Neuronal stem cell (in vitro differentiated cells): ENCODE data around the gene CYP46A1.

ENCODE experiments used
- DNase-seq: peaks from one replicate; pipeline ENCODE4 v3.0.0-alpha.2; 2013; ENCODE audit warnings: low spot score
- H2AFZ ChIP-seq: one replicate; pipeline ENCODE4 v1.6.1; 2013; ENCODE audit warnings: mild to moderate bottlenecking, low read length, inconsistent platforms
- H2AK5ac ChIP-seq: 2 replicates; pipeline ENCODE4 v1.6.1; 2013; ENCODE audit warnings: low read depth, mild to moderate bottlenecking, inconsistent platforms, low read length, moderate library complexity, mixed read lengths
- H2BK120ac ChIP-seq: 2 replicates; pipeline ENCODE4 v1.6.1; 2013; ENCODE audit warnings: low read depth, mild to moderate bottlenecking, inconsistent platforms, low read length, moderate library complexity, mixed read lengths
- H2BK12ac ChIP-seq: one replicate; pipeline ENCODE4 v1.6.1; 2013; ENCODE audit warnings: low read length, inconsistent platforms
- H2BK15ac ChIP-seq: 2 replicates; pipeline ENCODE4 v1.6.1; 2013; ENCODE audit warnings: mild to moderate bottlenecking, low read length, inconsistent platforms, mixed read lengths
- H2BK5ac ChIP-seq: one replicate; pipeline ENCODE4 v1.6.1; 2013; ENCODE audit warnings: inconsistent platforms, mild to moderate bottlenecking, low read length, moderate library complexity
- H3K14ac ChIP-seq: one replicate; pipeline ENCODE4 v1.6.1; 2013; ENCODE audit warnings: low read length, inconsistent platforms
- H3K18ac ChIP-seq: 2 replicates; pipeline ENCODE4 v1.6.1; 2013; ENCODE audit warnings: low read length, inconsistent platforms
- H3K23ac ChIP-seq: 2 replicates; pipeline ENCODE4 v1.6.1; 2013; ENCODE audit warnings: low read depth, mild to moderate bottlenecking, mixed read lengths, low read length, inconsistent platforms; ENCODE audit not compliant: poor library complexity
- H3K27ac ChIP-seq: replicated peaks from 3 replicates; pipeline ENCODE4 v1.5.1; 2013; ENCODE audit warnings: low read length, inconsistent platforms
- H3K27me3 ChIP-seq, 3 experiments: 2 replicates each; pipeline ENCODE4 v1.6.1; 2013; ENCODE audit warnings: low read length in 3 of 3, mild to moderate bottlenecking in 2 of 3, inconsistent platforms in 1 of 3, low read depth in 1 of 3, mixed read lengths in 1 of 3, moderate library complexity in 1 of 3; ENCODE audit not compliant: control insufficient read depth in 3 of 3, insufficient read depth in 3 of 3
- H3K36me3 ChIP-seq, 2 donors: replicated peaks in 1 of 2; 2 replicates each; pipeline ENCODE4 v1.6.1; 2013; ENCODE audit warnings: low read length in 2 of 2; ENCODE audit not compliant: control insufficient read depth in 2 of 2, insufficient read depth in 2 of 2
- H3K4ac ChIP-seq: 2 replicates; pipeline ENCODE4 v1.6.1; 2013; ENCODE audit warnings: inconsistent platforms, mild to moderate bottlenecking, low read length, moderate library complexity
- H3K4me1 ChIP-seq, 2 donors: 1 replicate in 1 of 2; 2 replicates in 1 of 2; pipeline ENCODE4 v1.6.1; 2013; ENCODE audit warnings: low read length in 2 of 2, low read depth in 1 of 2; ENCODE audit not compliant: control insufficient read depth in 2 of 2, insufficient read depth in 1 of 2
- H3K4me2 ChIP-seq: one replicate; pipeline ENCODE4 v1.6.1; 2013; ENCODE audit warnings: mild to moderate bottlenecking, low read length, inconsistent platforms; ENCODE audit not compliant: insufficient read depth, poor library complexity, severe bottlenecking
- H3K4me3 ChIP-seq, 2 donors: 2 replicates each; pipeline ENCODE4 v1.5.1; 2013; ENCODE audit warnings: low read length in 2 of 2, mild to moderate bottlenecking in 2 of 2, inconsistent platforms in 1 of 2, moderate library complexity in 1 of 2
- H3K79me1 ChIP-seq: one replicate; pipeline ENCODE4 v1.6.1; 2013; ENCODE audit warnings: low read depth, mild to moderate bottlenecking, inconsistent platforms, low read length, moderate library complexity
- H3K9ac ChIP-seq: one replicate; pipeline ENCODE4 v1.6.1; 2013; ENCODE audit warnings: mild to moderate bottlenecking, low read depth, low read length, inconsistent platforms; ENCODE audit not compliant: poor library complexity
- H3K9me3 ChIP-seq, 2 donors: replicated peaks in 1 of 2; 2 replicates each; pipeline versions ENCODE3 to v1.6.1; 2013; ENCODE audit warnings: low read length in 2 of 2, mild to moderate bottlenecking in 2 of 2, inconsistent platforms in 1 of 2, low read depth in 1 of 2, mixed read lengths in 1 of 2, moderate library complexity in 1 of 2; ENCODE audit not compliant: control insufficient read depth in 2 of 2, insufficient read depth in 1 of 2
- H4K8ac ChIP-seq: one replicate; pipeline ENCODE4 v1.6.1; 2013; ENCODE audit warnings: low read depth, mild to moderate bottlenecking, inconsistent platforms, low read length, moderate library complexity
- H4K91ac ChIP-seq: one replicate; pipeline ENCODE4 v1.6.1; 2013; ENCODE audit warnings: low read length, low read depth, mild to moderate bottlenecking, inconsistent platforms; ENCODE audit not compliant: poor library complexity
- WGBS, 2 donors: extraction: QIAGEN DNeasy Blood & Tissue Kit; methylation state at CpG; one replicate each; pipeline ENCODE4 v1.1.7; 2013; ENCODE audit warnings: missing lambda C conversion rate in 2 of 2, mixed read lengths in 1 of 2; ENCODE audit not compliant: insufficient read length in 2 of 2, insufficient replicate concordance in 1 of 2; ENCODE audit errors: extremely low coverage in 2 of 2; 5-methylcytosine and 5-hydroxymethylcytosine counted together

The CYP46A1 gene

DNA sequence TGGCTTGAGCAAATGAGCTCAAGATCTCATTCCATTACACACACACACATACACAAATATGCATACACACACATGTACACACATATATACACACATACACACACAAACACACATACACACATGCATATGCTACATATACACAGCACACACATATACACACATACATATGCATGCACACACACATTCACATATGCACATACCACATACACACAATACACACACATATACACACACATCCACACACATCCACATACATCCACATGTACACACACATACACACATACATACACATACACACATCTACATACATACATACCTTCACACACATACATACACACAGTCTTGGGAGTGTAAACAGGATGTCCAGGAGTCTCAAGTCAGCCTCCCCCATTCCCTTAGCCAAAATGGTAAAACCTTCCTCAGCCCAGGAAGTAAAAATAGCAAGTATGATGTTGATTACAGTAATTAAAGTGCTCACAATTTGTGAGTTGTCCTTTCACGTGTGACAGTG is 26.4 kb upstream of the CYP46A1 start:
- Histone ChIP-seq H3K4me3 (no peak overlapping the region), H3K4me1 (peaks cover 20 to 21% of the 10 kb centered on the region in 2 donors)
- no CpG with 5 or more reads among the region's 1 CpG for WGBS, 2 donors

DNA sequence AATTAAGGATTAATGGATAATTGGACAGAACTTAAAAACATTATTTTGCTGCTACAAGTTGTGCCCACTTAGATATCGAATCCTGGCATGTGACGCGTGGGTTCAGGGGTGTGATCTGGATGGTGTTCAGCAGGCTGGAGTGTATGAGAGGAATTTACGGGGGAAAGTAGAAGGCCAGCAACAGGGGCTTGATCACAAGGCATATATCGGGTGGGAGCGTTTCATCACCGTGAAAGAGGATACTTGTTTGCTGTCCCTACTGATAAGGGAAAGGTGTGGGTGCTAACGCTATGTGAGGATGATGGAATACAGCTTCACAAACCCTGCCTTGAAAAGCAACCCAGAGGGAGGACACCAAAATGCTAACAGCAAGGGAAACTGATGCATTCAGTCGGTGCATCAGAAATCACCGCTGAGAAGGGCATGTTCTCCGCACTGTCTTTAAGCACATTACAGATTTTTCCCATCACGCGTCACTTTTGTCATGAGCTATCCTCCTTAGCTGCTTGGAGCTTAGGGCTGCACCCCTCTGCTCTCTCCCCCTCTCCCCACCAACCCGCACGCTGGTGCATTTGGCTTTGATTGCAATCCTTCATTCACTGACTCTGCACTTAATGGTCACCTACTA is 25.8 kb upstream of the CYP46A1 start:
- H3K36me3 ChIP-seq, result no peaks in the 10 kb centered on the region
- H3K79me1 ChIP-seq, result no peaks in the 10 kb centered on the region
- no peak overlapping the region for H4K8ac ChIP-seq
- H3K4me1 ChIP-seq, result peaks cover 23 to 28% of the 10 kb centered on the region in 2 donors
- peaks cover 0 to 8% (median 0%) of the 10 kb centered on the region in 3 experiments for H3K27me3 ChIP-seq
- H2BK120ac ChIP-seq, result no peak overlapping the region
- H3K14ac ChIP-seq, result no peak overlapping the region
- no peak overlapping the region for H3K4ac ChIP-seq
- H3K18ac ChIP-seq, result no peak overlapping the region
- H2AFZ ChIP-seq, result no peak overlapping the region
- no peak for DNase-seq
- no peak overlapping the region for H3K23ac ChIP-seq
- no peak overlapping the region for H4K91ac ChIP-seq
- no peak overlapping the region for H2BK12ac ChIP-seq
- WGBS, 2 donors, result no CpG with 5 or more reads among the region's 15 CpGs
- no peak overlapping the region for H2BK5ac ChIP-seq
- H3K9me3 ChIP-seq, result peaks cover 0 to 3% of the 10 kb centered on the region in 2 donors
- H3K27ac ChIP-seq, result no peak overlapping the region
- no peak overlapping the region for H2BK15ac ChIP-seq
- no peak overlapping the region for H3K4me3 ChIP-seq
- no peak overlapping the region for H3K9ac ChIP-seq
- no peak overlapping the region for H2AK5ac ChIP-seq
- no peak overlapping the region for H3K4me2 ChIP-seq

More for the DNA sequence above, 26.4 kb upstream of the CYP46A1 start:
- Histone ChIP-seq H2BK120ac (no peak overlapping the region), H3K36me3 (no peaks in the 10 kb centered on the region), H4K91ac (no peak overlapping the region), H2BK5ac (no peak overlapping the region), H3K79me1 (no peaks in the 10 kb centered on the region), H3K4ac (no peak overlapping the region), H2AFZ (no peak overlapping the region), H3K9ac (peak overlapping the region; percentile 53), H3K4me2 (no peak overlapping the region), H3K18ac (no peak overlapping the region), H3K27me3 (peaks cover 0 to 8% (median 0%) of the 10 kb centered on the region in 3 experiments), H4K8ac (no peak overlapping the region), H3K23ac (no peak overlapping the region), H3K27ac (no peak overlapping the region), H2BK15ac (no peak overlapping the region), H3K9me3 (peaks cover 0 to 3% of the 10 kb centered on the region in 2 donors), H3K14ac (peak overlapping the region; percentile 14), H2BK12ac (no peak overlapping the region), H2AK5ac (no peak overlapping the region)
- no peak for DNase-seq

DNA sequence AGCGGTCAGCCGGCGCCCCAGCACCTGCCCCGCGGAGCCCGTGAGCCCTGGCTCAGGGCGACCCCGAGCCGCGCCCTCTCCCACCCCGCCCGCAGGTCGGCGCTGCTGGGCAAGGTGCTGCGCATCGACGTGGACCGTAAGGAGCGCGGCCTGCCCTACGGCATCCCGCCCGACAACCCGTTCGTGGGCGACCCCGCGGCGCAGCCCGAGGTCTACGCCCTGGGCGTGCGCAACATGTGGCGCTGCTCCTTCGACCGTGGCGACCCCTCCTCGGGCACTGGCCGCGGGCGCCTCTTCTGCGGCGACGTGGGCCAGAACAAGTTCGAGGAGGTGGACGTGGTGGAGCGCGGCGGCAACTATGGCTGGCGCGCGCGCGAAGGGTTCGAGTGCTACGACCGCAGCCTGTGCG is 24.8 kb upstream of the CYP46A1 start:
- DNase-seq, result no peak
- Histone ChIP-seq H2BK12ac (peak overlapping the region; percentile 27), H2AK5ac (no peak overlapping the region), H3K4me3 (peak overlapping the region in 1 of 2 donors; percentile 19), H3K4me1 (peaks cover 30 to 32% of the 10 kb centered on the region in 2 donors), H2BK5ac (no peak overlapping the region), H3K27ac (no peak overlapping the region), H3K79me1 (no peaks in the 10 kb centered on the region), H3K9ac (no peak overlapping the region), H4K8ac (no peak overlapping the region), H3K14ac (no peak overlapping the region), H3K27me3 (peaks cover 0 to 8% (median 0%) of the 10 kb centered on the region in 3 experiments), H2BK120ac (no peak overlapping the region), H3K23ac (peak overlapping the region; percentile 53), H3K4me2 (no peak overlapping the region), H3K36me3 (no peaks in the 10 kb centered on the region), H4K91ac (no peak overlapping the region), H2BK15ac (peak overlapping the region; percentile 46), H2AFZ (no peak overlapping the region), H3K4ac (no peak overlapping the region), H3K9me3 (peaks cover 0 to 3% of the 10 kb centered on the region in 2 donors), H3K18ac (no peak overlapping the region)
- no CpG with 5 or more reads among the region's 58 CpGs for WGBS, 2 donors

DNA sequence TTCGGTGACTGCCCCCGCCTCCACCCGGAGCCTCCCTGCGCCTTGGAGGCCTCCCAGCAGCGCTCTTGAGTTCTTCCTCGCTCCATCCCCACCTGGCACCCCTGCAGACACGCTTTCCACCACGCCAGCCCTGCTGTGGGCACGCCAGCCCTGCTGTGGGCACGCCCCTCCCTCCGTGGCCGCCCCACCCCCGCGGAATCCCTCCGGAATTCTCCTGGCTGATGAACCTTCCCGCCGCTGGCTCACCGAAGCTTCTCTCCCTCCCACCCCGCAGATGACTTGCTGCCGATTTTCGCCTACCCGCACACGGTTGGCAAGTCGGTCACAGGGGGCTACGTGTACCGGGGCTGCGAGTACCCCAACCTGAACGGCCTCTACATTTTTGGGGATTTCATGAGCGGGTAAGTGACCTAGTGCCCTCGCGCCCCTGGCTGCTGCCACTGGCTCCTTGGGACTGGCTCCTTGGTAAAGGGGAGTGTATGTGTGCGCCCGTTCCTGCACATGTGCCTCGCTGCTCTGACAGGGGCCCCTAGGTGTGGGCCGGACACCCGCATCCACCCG is 24.0 kb upstream of the CYP46A1 start:
- no peak overlapping the region for H2BK12ac ChIP-seq
- peaks cover 33 to 39% of the 10 kb centered on the region in 2 donors for H3K4me1 ChIP-seq
- WGBS, 2 donors, result no CpG with 5 or more reads among the region's 37 CpGs
- peak overlapping the region; percentile 10 for H2BK120ac ChIP-seq
- no peaks in the 10 kb centered on the region for H3K36me3 ChIP-seq
- peak overlapping the region; percentile 69 for H3K18ac ChIP-seq
- no peak for DNase-seq
- peak overlapping the region; percentile 24 for H2AFZ ChIP-seq
- no peak overlapping the region for H3K23ac ChIP-seq
- no peak overlapping the region for H2BK5ac ChIP-seq
- H2BK15ac ChIP-seq, result peak overlapping the region; percentile 46
- no peak overlapping the region for H3K9ac ChIP-seq
- peak overlapping the region; percentile 77 for H2AK5ac ChIP-seq
- H3K9me3 ChIP-seq, result peaks cover 0 to 3% of the 10 kb centered on the region in 2 donors
- H3K4me2 ChIP-seq, result no peak overlapping the region
- H4K8ac ChIP-seq, result no peak overlapping the region
- H3K14ac ChIP-seq, result no peak overlapping the region
- H4K91ac ChIP-seq, result no peak overlapping the region
- peaks cover 0 to 8% (median 0%) of the 10 kb centered on the region in 3 experiments for H3K27me3 ChIP-seq
- no peak overlapping the region for H3K4me3 ChIP-seq
- H3K79me1 ChIP-seq, result no peaks in the 10 kb centered on the region
- H3K4ac ChIP-seq, result no peak overlapping the region
- H3K27ac ChIP-seq, result no peak overlapping the region
